Progenitor cell of endocrine pancreas (in vitro differentiated cells): ENCODE results near the gene MAD1L1. TPM values are rescaled to one million over a fixed set of nuclear protein-coding genes. Genes with fewer than 3 reads are reported as not detected.

ENCODE experiments used
- DNase-seq: peaks from one replicate; pipeline ENCODE4 v3.0.0; 2021; ENCODE audit warnings: low spot score; ENCODE audit not compliant: unreplicated experiment
- H3K27ac Mint-ChIP-seq: 2 replicates; pipeline ENCODE4 v1.8.0; 2021; ENCODE audit warnings: mild to moderate bottlenecking, moderate library complexity, mixed read lengths
- H3K27me3 Mint-ChIP-seq: 2 replicates; pipeline ENCODE4 v1.8.0; 2021; ENCODE audit warnings: mixed read lengths
- H3K36me3 Mint-ChIP-seq: 2 replicates; pipeline ENCODE4 v1.8.0; 2022; ENCODE audit warnings: mixed read lengths; ENCODE audit not compliant: insufficient read depth
- H3K4me1 Mint-ChIP-seq: 2 replicates; pipeline ENCODE4 v1.8.0; 2021; ENCODE audit warnings: low read depth, mixed read lengths
- H3K4me3 Mint-ChIP-seq: 2 replicates; pipeline ENCODE4 v1.8.0; 2021; ENCODE audit warnings: low read depth, mild to moderate bottlenecking, moderate library complexity, mixed read lengths
- H3K9me3 Mint-ChIP-seq: 2 replicates; pipeline ENCODE4 v1.8.0; 2021; ENCODE audit warnings: low read depth, mixed read lengths
- total RNA-seq: library from RNA; stranded (reverse); gene quantifications from 2 replicates; pipeline ENCODE4 v1.2.1, GENCODE V29; 2021
- TF ChIP-seq, protein P1 (sequence below): fragments of 200-600 bp; sonication (generic); IDR thresholded peaks from one replicate; pipeline ENCODE4 v1.5.0; 2021; ENCODE audit warnings: antibody characterized with exemption, mild to moderate bottlenecking; ENCODE audit not compliant: unreplicated experiment

Gene MAD1L1
- total RNA-seq, 1 donor from 2014 or later, result 49.8 TPM

DNA sequence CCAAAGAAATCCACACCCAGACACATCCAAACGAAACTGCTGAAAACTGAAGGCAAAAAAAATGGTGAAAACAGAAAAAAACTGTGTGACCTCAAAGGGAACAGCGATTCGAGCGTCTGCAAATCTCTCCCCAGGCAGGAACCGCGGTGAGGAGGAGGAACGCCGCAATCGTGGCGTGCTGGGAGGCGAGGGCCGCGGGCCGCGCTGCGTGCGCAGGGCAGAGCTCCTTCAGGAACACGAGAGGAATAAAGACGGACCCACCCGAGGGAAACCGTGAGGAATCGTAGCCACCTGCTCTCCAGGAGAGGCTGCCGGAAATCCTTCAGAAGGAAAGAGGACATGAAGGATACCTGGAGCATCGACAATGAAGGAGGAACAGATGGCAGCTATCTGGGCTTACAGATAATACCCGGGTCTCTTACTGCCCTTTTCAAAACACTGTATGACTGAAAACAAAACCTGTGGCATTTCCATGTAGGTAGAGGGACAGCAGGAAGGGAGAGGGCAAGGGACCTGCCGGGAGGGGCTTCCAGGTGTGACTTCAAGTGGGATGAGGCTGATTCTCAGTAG lies 266.0 kb downstream of the MAD1L1 start:
- no peak for DNase-seq
- no peak overlapping the region for H3K27ac Mint-ChIP-seq
- no peaks in the 10 kb centered on the region for H3K27me3 Mint-ChIP-seq
- H3K4me3 Mint-ChIP-seq, result no peak overlapping the region
- peaks cover 4% of the 10 kb centered on the region for H3K4me1 Mint-ChIP-seq
- H3K9me3 Mint-ChIP-seq, result no peaks in the 10 kb centered on the region
- H3K36me3 Mint-ChIP-seq, result peaks cover 27% of the 10 kb centered on the region
- TF ChIP-seq, protein P1, sequence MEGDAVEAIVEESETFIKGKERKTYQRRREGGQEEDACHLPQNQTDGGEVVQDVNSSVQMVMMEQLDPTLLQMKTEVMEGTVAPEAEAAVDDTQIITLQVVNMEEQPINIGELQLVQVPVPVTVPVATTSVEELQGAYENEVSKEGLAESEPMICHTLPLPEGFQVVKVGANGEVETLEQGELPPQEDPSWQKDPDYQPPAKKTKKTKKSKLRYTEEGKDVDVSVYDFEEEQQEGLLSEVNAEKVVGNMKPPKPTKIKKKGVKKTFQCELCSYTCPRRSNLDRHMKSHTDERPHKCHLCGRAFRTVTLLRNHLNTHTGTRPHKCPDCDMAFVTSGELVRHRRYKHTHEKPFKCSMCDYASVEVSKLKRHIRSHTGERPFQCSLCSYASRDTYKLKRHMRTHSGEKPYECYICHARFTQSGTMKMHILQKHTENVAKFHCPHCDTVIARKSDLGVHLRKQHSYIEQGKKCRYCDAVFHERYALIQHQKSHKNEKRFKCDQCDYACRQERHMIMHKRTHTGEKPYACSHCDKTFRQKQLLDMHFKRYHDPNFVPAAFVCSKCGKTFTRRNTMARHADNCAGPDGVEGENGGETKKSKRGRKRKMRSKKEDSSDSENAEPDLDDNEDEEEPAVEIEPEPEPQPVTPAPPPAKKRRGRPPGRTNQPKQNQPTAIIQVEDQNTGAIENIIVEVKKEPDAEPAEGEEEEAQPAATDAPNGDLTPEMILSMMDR, result no peak

DNA sequence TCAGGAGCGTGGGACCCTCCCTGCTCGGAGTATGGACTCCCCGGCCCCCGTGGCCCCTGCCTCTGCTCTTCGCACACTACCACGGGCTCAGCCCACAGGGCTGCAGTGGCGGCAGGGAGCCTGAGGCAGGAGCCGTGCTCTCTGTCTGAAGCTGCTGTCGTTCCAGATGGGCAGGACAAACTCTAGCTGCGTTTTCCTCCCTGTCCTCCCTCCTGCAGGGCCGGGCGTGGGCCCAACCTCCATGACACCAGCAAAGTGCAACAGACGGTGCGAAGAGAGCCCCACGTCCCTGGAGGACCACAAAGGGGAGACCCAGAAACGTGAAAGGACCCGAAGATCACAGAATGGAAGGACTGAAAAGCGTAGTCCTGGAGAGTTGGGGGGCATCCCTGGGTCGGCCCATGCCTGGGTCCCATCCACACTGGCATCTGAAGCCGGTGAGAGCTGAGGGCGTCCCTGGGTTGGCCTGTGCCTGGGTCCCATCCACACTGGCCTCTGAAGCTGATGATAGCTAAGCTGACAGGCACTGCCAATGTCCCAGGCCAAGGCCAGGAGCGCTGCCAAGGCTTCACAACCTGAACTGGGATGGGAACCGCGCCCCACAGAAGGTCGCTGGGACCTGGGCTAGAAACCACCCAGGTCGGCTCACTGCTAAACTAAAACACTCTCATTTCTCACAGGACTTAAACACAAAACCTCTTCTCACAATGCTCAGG lies 267.0 kb downstream of the MAD1L1 start:
- H3K27me3 Mint-ChIP-seq, result no peaks in the 10 kb centered on the region

DNA sequence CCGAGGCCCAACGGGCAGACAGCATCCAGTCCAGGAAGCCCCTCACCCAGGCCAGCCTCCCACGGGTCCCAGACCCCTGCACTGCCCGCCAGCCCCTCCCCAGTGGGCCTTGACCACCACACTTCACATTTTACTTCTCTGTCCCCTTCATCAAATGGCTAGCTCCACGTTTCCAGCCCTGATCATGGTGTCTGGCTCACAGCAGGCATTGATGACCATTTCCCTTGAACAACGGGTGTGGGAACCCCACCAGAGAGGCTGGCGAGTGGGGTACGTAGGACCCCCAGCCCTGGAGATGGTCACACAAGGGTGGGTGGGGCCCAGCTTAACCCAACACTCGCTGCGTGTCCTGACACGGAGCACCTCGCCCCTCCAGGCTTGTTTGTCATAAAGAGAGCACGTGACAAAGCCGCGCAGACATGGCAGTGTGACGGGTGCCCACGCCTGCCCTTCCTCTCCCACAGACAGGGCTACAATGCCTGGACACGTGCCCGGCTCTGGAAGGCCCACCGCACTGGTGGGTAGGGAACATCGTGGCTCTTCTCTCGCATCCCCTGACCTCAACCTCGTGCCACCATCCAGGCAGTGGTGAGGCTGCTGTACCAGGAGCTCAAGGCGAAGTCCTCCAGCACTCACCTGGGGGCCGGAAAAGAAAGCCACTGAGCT lies 267.7 kb downstream of the MAD1L1 start:
- no peak for DNase-seq
- H3K9me3 Mint-ChIP-seq, result no peaks in the 10 kb centered on the region
- peaks cover 4% of the 10 kb centered on the region for H3K4me1 Mint-ChIP-seq
- H3K36me3 Mint-ChIP-seq, result peaks cover 34% of the 10 kb centered on the region
- no peaks in the 10 kb centered on the region for H3K27me3 Mint-ChIP-seq
- no peak overlapping the region for H3K27ac Mint-ChIP-seq
- no peak overlapping the region for H3K4me3 Mint-ChIP-seq
- TF ChIP-seq, protein P1, result no peak

More for the DNA sequence above, 267.0 kb downstream of the MAD1L1 start:
- Mint-ChIP-seq H3K4me3 (no peak overlapping the region), H3K27ac (no peak overlapping the region), H3K4me1 (peaks cover 4% of the 10 kb centered on the region), H3K9me3 (no peaks in the 10 kb centered on the region), H3K36me3 (peaks cover 34% of the 10 kb centered on the region)
- TF ChIP-seq, protein P1, result no peak
- no peak for DNase-seq

DNA sequence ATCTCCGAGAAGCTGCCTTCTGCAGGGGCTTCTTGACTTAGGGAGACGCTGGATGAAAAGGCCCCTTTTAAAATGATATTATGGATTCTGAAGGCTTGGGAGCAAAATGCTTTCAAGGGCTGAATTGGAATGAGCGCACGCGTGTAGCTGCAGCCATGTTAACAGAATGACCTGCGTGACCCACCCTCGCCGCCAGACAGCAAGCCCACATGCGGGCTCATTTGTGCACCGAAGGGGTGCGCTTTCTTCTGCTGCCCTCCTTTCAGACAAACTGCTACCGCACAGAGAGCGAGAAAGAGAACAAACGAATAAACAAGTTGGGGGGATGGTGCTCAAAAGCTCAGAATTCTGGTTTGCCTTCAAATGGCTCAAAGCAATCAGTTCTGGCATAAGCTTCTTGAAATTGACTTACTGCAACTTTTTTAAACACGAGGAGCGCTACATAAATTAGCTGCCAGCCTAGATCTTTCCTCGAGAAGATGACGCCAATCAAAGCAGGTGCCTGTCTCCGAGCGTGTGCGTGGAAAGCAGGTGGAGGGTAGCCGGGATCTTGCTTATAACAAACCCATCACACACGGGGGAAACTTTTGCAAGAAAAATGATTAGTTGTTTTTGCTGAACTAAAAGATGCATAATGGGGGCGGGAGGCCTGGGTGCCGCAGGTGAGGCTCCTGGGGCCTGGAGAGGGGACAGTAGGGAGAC lies 268.4 kb downstream of the MAD1L1 start:
- Mint-ChIP-seq H3K9me3 (no peaks in the 10 kb centered on the region), H3K4me3 (no peak overlapping the region), H3K36me3 (peaks cover 34% of the 10 kb centered on the region), H3K27ac (no peak overlapping the region), H3K27me3 (no peaks in the 10 kb centered on the region), H3K4me1 (no peaks in the 10 kb centered on the region)
- TF ChIP-seq, protein P1, result no peak
- DNase-seq, result no peak

DNA sequence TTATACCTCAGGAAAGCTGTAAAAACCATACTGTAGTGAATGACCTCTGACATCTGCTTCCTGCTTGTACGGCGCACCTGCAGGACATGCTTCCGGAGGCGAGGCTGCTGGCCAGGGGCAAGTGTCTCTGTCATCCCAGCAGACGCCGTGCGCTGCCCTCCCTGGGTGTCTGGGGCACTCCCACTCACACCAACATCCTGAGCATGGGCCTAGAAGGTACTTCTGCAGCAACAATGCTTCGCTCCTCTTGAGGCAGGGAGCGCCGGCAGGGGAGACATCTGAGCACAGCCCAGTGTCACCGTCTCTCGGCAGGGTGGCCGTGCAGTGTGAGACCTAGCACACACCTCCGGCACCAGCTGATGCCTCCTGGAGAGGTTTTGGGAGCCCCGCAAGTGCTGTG lies 269.2 kb downstream of the MAD1L1 start:
- TF ChIP-seq, protein P1, result no peak

More for the DNA sequence above, 269.2 kb downstream of the MAD1L1 start:
- Mint-ChIP-seq H3K27ac (no peak overlapping the region), H3K36me3 (peaks cover 33% of the 10 kb centered on the region), H3K27me3 (no peaks in the 10 kb centered on the region), H3K4me1 (no peaks in the 10 kb centered on the region), H3K4me3 (no peak overlapping the region), H3K9me3 (no peaks in the 10 kb centered on the region)
- DNase-seq, result no peak
